H7 (cell line): Measurements from ENCODE around the gene TRIM22. TPM values are rescaled to one million over a fixed set of nuclear protein-coding genes. Genes with fewer than 3 reads are reported as not detected.
"Not testable (repeated sequence)": the region's sequence is repeated elsewhere in the genome, so short reads cannot be mapped to it uniquely, and the experiment has no call there.

Experiments
- DNase-seq: peaks from one replicate; pipeline ENCODE4 v3.0.0; 2012
- H3K27me3 ChIP-seq: 2 replicates; pipeline ENCODE4 v1.6.0; 2011; ENCODE audit warnings: mild to moderate bottlenecking, low read length; ENCODE audit not compliant: control insufficient read depth, insufficient read depth
- H3K36me3 ChIP-seq: replicated peaks from 2 replicates; pipeline ENCODE4 v1.5.1; 2011; ENCODE audit warnings: low read length; ENCODE audit not compliant: control insufficient read depth, insufficient read depth
- H3K4me3 ChIP-seq: 2 replicates; pipeline ENCODE4 v1.5.1; 2011; ENCODE audit warnings: low read depth, mild to moderate bottlenecking, control low read depth, low read length, moderate library complexity; ENCODE audit not compliant: insufficient read depth
- total RNA-seq: library from RNA; depleted of rRNA; stranded (reverse); fragments of >200 nt; shearing (Covaris generic); gene quantifications from 2 replicates; pipeline ENCODE4 v1.2.3, GENCODE V29; 2014

The TRIM22 gene
- total RNA-seq, 1 experiment from 2014 or later = 2.6 TPM

DNA sequence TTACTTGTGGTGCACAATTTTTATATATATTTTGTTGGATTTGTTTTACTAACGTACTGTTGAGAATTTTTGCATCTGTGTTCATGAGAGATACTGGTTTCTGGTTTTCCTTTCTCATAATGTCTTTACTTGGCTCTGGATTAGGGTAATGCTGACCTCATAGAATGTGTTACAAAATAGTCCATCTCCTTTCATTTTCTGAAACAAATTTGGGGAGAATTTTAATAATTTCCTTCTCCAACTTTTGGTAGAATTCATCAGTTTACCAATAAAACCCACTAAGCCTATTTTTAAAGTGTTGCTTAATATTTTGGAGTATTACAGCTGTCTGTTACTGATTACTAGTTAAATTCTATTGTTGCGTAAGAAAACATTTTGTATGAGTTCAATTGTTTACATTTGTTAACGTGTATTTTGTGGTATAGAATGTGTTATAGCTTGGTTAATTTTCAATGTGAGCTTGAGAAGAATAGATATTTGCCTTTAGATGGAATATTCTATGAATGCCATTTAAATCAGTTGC is 11.5 kb downstream of the TRIM22 start:
- Histone ChIP-seq H3K27me3 (no peaks in the 10 kb centered on the region), H3K4me3 (no peak overlapping the region), H3K36me3 (peaks cover 11% of the 10 kb centered on the region)
- DNase-seq = no peak

DNA sequence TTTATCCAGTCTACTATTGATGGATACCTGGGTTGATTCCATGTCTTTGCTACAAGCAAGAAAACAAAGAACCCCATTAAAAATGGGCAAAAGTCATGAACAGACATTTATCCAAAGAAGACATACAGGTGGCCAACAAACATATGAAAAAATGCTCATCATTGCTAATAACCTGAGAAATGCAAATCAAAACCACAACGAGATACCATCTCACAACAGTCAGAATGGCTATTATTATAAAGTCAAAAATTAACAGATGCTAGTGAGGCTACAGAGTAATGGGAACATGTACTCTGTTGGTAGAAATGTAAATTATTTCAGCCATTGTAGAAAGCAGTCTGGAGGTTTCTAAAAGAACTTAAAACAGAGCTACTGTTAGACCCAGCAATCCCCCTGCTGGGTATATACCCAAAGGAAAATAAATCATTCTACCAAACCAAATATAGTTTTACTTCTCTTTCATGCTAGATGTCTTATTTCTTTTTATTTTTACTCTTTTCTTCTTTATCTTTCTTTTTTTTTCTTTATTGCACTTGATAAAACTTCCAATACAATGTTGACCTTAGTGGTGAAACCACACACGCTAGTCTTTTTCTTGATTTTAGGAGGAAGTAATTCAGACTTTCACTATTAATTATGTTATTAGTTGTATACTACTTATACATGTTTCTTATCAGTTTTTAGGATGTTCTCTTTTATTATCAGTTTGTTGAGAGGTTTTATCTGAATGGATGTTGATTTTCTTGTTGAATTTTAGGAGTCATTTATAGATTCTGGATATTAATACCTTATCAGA is 14.3 kb downstream of the TRIM22 start:
- Histone ChIP-seq H3K36me3 (peaks cover 4% of the 10 kb centered on the region), H3K27me3 (no peaks in the 10 kb centered on the region), H3K4me3 (no peak overlapping the region)
- DNase-seq = no peak

DNA sequence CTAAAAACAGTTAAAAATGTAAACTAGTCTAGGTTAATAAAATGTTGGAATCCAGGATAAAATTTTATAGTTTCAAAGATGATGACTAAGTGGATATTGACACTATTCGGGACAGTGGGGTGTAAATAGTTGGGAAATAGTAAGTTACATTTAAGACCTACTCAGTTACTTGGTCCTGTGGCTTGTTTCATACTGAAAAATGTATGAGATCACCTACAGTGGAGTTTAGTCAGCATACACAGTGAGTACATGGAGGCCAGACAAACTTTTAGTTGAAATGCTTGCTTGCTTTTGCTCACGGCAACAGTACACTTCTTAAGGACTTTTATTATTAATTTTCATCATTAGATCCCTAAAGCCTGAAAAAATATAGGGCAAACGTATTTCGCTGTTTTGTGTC is 16.1 kb downstream of the TRIM22 start:
- Histone ChIP-seq H3K27me3 (no peaks in the 10 kb centered on the region), H3K36me3 (peaks cover 4% of the 10 kb centered on the region), H3K4me3 (no peak overlapping the region)
- DNase-seq = no peak

DNA sequence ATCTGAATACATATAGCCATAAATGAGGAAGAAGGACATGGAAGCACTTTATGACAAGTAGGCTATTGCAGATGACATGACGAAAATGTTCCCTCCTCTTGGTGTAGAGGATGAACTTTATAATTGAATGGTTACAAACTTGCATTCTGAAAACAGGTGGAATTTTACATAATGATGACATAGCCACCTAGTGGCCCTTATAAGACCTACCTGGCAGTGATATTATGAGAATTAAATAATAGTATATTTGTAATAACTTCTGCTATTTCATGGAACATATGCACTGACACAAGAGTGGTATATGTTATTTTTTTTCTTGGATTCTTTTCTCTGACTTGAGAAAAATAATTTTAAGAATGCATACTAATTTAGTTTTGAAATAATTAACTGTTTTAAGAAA is 22.9 kb downstream of the TRIM22 start:
- Histone ChIP-seq H3K4me3 (no peak overlapping the region), H3K27me3 (no peaks in the 10 kb centered on the region), H3K36me3 (peaks cover 3% of the 10 kb centered on the region)
- no peak for DNase-seq

DNA sequence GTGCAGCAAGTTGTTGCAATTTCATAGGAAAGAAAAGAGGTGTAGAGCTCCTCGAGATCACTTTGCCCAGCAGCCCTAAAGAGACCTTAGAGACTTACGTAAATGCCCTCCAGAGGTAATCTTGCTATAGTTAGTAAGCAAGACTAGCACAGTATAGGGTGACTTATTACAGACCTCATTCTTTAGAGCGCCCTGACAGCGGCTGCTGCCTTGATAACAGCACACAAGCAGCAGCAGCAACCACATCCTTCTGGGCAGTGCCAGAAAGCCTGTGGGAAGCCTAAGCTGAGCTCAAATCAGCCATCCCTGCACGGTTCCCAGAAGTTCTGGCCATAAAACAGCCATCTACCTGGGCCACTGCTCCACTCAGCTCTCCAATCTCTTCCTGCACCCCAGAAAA is 24.1 kb downstream of the TRIM22 start:
- no peak for DNase-seq
- Histone ChIP-seq H3K36me3 (no peaks in the 10 kb centered on the region; the same call in none of the 2 replicates), H3K4me3 (no peak overlapping the region), H3K27me3 (no peaks in the 10 kb centered on the region)

DNA sequence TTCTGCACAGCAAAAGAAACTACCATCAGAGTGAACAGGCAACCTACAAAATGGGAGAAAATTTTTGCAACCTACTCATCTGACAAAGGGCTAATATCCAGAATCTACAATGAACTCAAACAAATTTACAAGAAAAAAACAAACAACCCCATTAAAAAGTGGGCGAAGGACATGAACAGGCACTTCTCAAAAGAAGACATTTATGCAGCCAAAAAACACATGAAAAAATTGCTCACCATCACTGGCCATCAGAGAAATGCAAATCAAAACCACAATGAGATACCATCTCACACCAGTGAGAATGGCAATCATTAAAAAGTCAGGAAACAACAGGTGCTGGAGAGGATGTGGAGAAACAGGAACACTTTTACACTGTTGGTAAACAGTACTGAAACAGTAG is 26.9 kb downstream of the TRIM22 start:
- H3K4me3 ChIP-seq, DNase-seq, H3K27me3 ChIP-seq, H3K36me3 ChIP-seq: not testable (repeated sequence)

DNA sequence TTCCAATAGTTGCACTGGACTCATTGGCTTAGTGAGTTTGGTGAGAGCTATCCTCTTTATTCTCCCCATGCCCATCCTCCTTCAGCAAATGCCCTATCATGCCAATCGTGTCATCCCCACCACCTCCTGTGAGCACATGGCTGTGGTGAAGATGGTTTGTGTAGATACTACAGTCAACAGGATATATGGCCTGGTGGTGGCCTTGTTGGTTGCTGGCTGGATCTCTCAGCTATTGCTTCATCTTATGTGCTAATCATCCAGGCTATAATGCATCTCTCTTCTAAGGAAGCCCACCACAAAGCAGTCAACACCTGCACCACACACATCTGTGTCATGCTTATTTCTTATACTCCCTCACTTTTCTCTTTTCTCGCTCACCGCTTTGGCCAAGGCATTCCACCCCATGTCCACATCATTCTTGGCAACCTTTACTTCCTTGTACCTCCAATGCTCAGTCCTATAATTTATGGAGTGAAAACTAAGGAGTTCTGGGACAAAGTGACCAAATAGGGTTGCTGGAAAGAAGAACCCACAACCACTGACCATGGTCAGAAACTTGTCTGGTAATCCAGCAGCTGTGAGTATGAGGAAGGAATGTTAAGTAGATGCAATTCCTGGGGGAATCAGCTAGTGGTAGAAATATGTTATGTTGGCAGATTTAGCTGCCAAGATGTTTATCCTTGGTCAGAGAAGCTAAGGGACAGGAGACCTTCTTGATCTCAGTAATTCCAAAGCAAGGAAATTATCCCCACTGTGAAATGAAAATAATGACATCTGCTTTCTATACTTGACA is 30.3 kb downstream of the TRIM22 start:
- Histone ChIP-seq H3K27me3 (no peaks in the 10 kb centered on the region), H3K4me3 (no peak overlapping the region), H3K36me3 (no peaks in the 10 kb centered on the region)
- no peak for DNase-seq

DNA sequence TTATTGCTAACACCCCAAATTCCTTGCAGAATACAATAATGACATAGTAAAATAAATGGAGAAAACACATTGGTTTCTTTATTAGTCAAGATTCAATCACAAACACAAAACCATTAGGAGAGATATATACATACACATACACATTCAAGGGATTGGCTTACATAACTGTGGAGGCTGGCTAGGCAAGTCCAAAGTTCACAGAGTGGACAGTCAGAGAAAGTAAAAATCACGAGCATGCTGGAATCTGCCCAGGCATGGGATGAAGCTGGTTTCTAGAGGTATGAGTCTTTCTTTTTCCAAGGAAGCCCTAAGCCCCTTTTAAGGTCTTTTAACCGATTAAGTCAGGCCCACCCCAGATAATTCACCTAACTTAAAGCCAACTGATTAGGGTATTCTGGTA is 33.0 kb downstream of the TRIM22 start:
- DNase-seq = no peak
- Histone ChIP-seq H3K4me3 (no peak overlapping the region), H3K27me3 (no peaks in the 10 kb centered on the region), H3K36me3 (no peaks in the 10 kb centered on the region)

DNA sequence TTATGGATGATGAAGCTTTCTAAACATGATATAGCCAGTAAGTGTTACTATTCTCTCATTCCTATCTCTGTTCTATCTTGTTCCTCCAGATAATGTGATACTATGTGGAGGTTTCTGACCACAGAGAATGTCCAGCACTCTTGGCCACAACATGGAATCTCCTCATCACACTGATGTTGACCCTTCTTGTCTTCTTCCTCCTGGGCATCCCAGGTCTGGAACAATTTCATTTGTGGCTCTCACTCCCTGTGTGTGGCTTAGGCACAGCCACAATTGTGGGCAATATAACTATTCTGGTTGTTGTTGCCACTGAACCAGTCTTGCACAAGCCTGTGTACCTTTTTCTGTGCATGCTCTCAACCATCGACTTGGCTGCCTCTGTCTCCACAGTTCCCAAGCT is 36.8 kb downstream of the TRIM22 start:
- no peaks in the 10 kb centered on the region for H3K27me3 ChIP-seq
- H3K4me3 ChIP-seq = no peak overlapping the region
- no peaks in the 10 kb centered on the region for H3K36me3 ChIP-seq
- DNase-seq = no peak

DNA sequence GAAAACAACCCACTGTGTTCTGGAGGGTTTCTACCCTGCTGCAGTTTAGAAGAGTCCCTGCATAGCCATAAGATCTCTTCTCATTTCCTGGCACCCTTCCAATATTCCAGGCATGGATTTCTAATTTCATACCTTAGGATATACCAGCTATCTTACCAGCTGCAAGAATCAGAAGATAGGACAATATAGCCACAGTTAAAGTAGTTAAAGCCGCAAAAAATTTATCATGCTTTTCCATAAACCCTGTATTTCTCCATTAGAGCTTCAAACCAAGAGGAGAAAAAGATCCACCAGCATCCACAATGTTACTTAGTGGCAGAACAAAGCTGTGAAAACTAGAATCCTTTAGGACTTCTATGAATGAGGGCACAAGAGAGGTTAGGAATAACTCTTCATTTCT is 38.1 kb downstream of the TRIM22 start:
- H3K4me3 ChIP-seq = no peak overlapping the region
- H3K27me3 ChIP-seq = no peaks in the 10 kb centered on the region
- no peak for DNase-seq
- H3K36me3 ChIP-seq = no peaks in the 10 kb centered on the region

DNA sequence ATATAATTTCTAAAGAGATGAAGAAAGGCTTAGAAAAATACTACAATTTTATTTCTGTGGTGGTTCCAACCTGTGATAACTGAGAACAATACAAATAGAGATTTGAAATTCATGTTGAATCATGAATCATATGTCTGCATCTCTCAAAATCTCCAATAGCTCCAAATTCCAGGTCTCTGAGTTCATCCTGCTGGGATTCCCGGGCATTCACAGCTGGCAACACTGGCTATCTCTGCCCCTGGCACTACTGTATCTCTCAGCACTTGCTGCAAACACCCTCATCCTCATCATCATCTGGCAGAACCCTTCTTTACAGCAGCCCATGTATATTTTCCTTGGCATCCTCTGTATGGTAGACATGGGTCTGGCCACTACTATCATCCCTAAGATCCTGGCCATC is 46.8 kb downstream of the TRIM22 start, which contains the start of gene OR56B1:
Gene OR56B1 (plus strand): TSS at position 53 of the 400 bp plus-strand sequence. CDS start 69 bp downstream, at position 122.
- Histone ChIP-seq H3K4me3 (no peak within 1 kb of the TSS), H3K36me3 (no peaks in the 10 kb centered on the region), H3K27me3 (no peaks in the 10 kb centered on the region)
- no peak for DNase-seq

DNA sequence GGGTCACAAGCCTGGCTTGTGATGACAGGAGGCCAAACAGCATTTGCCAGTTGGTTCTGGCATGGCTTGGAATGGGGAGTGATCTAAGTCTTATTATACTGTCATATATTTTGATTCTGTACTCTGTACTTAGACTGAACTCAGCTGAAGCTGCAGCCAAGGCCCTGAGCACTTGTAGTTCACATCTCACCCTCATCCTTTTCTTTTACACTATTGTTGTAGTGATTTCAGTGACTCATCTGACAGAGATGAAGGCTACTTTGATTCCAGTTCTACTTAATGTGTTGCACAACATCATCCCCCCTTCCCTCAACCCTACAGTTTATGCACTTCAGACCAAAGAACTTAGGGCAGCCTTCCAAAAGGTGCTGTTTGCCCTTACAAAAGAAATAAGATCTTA is 47.5 kb downstream of the TRIM22 start:
- Histone ChIP-seq H3K27me3 (no peaks in the 10 kb centered on the region), H3K4me3 (no peak overlapping the region), H3K36me3 (no peaks in the 10 kb centered on the region)
- no peak for DNase-seq

DNA sequence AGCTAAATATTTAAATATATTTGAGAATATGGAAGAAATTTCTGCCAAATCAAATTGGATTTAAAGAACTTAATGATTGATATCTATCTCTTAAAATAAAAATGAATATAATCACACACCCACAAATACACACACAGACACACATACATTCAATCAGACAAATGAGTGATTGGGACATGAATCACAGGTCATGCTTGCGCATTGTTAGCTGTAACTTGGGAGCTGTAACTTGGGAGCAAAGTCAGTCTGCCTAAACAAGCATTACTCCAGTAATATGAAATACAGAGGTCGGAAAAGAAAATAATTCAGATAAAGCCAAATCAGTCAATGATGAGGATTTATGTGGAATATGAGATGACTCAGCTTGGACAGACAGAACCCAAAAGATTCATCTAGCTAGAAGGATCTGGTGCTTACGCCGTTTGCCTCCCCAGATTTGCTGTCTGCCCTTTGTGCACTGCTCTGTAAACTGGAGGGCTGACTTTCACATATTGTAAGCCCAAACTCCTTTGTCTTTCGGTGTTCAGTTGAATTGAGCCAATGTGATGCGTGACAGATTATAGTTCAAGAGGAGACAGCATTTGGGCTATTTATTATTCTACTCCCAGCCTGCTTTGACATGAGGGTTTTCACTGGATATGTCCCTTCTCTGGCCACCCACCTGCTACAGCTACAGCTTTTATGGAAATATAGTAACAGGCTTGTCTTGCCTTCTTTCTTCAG is 48.2 kb downstream of the TRIM22 start:
- H3K36me3 ChIP-seq = no peaks in the 10 kb centered on the region
- DNase-seq = no peak
- H3K27me3 ChIP-seq = no peaks in the 10 kb centered on the region
- H3K4me3 ChIP-seq = no peak overlapping the region

DNA sequence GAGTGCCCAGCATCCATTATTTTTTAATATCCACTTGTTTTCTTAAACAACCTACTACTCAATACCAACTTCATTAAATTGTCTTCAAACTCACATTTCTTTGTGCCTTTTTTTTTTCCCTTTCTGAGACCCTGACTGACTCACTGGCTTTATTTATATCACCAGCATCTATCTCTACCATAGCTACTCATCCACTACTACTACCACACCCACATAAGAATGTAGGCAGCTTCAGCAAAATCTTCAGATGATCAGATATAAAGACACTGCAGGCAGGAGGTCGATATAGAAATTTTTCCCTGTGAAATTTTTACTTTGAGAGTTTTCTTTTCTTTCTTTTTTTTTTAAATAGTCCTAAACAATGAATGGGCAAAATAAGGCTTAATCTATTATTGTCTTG is 48.8 kb downstream of the TRIM22 start:
- DNase-seq = no peak
- H3K36me3 ChIP-seq = no peaks in the 10 kb centered on the region
- no peak overlapping the region for H3K4me3 ChIP-seq
- H3K27me3 ChIP-seq = no peaks in the 10 kb centered on the region
